Thymus (tissue), 11 donors: Measurements from ENCODE around the gene TBC1D5. TPM values are rescaled to one million over a fixed set of nuclear protein-coding genes. Genes with fewer than 3 reads are reported as not detected.

Experiments used
- DNase-seq, 9 donors: peaks; one replicate each; pipeline ENCODE4 v3.0.0-alpha.2; 2013; ENCODE audit warnings: low spot score in 9 of 9, low read depth in 6 of 9, missing footprints in 1 of 9
- H3K27ac ChIP-seq, 2 donors: one replicate each; pipeline ENCODE4 v1.5.1; 2013; ENCODE audit warnings: control low read depth in 1 of 2, low read depth in 1 of 2, low read length in 1 of 2, mild to moderate bottlenecking in 1 of 2, moderate library complexity in 1 of 2
- H3K27me3 ChIP-seq, 2 donors: one replicate each; pipeline ENCODE4 v1.5.1; 2013; ENCODE audit warnings: low read length in 1 of 2; ENCODE audit not compliant: control insufficient read depth in 2 of 2, insufficient read depth in 1 of 2
- H3K36me3 ChIP-seq, 2 donors: one replicate each; pipeline ENCODE4 v1.5.1; 2013; ENCODE audit warnings: low read length in 1 of 2, mild to moderate bottlenecking in 1 of 2, moderate library complexity in 1 of 2; ENCODE audit not compliant: control insufficient read depth in 2 of 2, insufficient read depth in 2 of 2
- H3K4me1 ChIP-seq, 2 donors: one replicate each; pipeline ENCODE4 v1.5.1; 2013; ENCODE audit warnings: low read length in 2 of 2; ENCODE audit not compliant: control insufficient read depth in 2 of 2, insufficient read depth in 2 of 2
- H3K4me3 ChIP-seq, 2 donors: one replicate each; pipeline ENCODE4 v1.5.1; 2013; ENCODE audit warnings: low read length in 2 of 2, control low read depth in 1 of 2, mild to moderate bottlenecking in 1 of 2
- H3K9me3 ChIP-seq, 2 donors: one replicate each; pipeline ENCODE4 v1.5.1; 2013; ENCODE audit warnings: low read length in 1 of 2, mild to moderate bottlenecking in 1 of 2; ENCODE audit not compliant: control insufficient read depth in 2 of 2, insufficient read depth in 1 of 2
- WGBS: extraction: QIAGEN DNeasy Blood & Tissue Kit; methylation state at CpG from one replicate; pipeline ENCODE4 v1.1.7; 2013; 5-methylcytosine and 5-hydroxymethylcytosine counted together
- polyA plus RNA-seq: library from polyadenylated mRNA; stranded (reverse); fragments of 200-250 nt; gene quantifications from one replicate; pipeline ENCODE4 v1.2.3, GENCODE V29; 2013
- total RNA-seq: library from RNA; stranded (reverse); fragments of 120-200 nt; gene quantifications from one replicate; pipeline ENCODE4 v1.2.4, GENCODE V29; 2013
- donor health status: healthy.

Gene TBC1D5
- total and polyA plus RNA-seq, 2 donors = 8.9 to 37.3 TPM

- Histone ChIP-seq H3K4me3 (no peak overlapping the region), H3K27me3 (no peaks in the 10 kb centered on the region), H3K4me1 (peaks cover 4 to 13% of the 10 kb centered on the region in 2 donors), H3K36me3 (no peaks in the 10 kb centered on the region), H3K9me3 (no peaks in the 10 kb centered on the region), H3K27ac (no peak overlapping the region)
- peak in 8 of 9 donors; percentile 9 to 67 (median 29) for DNase-seq
- WGBS = 58% methylated on average over 7 of the region's 7 CpGs
Measured at GRCh38 chr3:17179381-17180205, 562.8 kb downstream of the TBC1D5 start.

- H3K4me1 ChIP-seq = peaks cover 4 to 9% of the 10 kb centered on the region in 2 donors
- no peaks in the 10 kb centered on the region for H3K27me3 ChIP-seq
- no peak overlapping the region for H3K4me3 ChIP-seq
- WGBS = 93% methylated on average over 1 of the region's 1 CpG
- H3K9me3 ChIP-seq = no peaks in the 10 kb centered on the region
- no peak for DNase-seq
- no peaks in the 10 kb centered on the region for H3K36me3 ChIP-seq
- H3K27ac ChIP-seq = no peak overlapping the region
Measured at GRCh38 chr3:17176757-17177156, 565.7 kb downstream of the TBC1D5 start.

- 99% methylated on average over 2 of the region's 2 CpGs for WGBS
- no peaks in the 10 kb centered on the region for H3K9me3 ChIP-seq
- no peaks in the 10 kb centered on the region for H3K27me3 ChIP-seq
- no peak for DNase-seq
- peaks cover 4 to 6% of the 10 kb centered on the region in 2 donors for H3K4me1 ChIP-seq
- H3K27ac ChIP-seq = no peak overlapping the region
- no peaks in the 10 kb centered on the region for H3K36me3 ChIP-seq
- no peak overlapping the region for H3K4me3 ChIP-seq
Measured at GRCh38 chr3:17175187-17175807, 567.1 kb downstream of the TBC1D5 start.

DNA sequence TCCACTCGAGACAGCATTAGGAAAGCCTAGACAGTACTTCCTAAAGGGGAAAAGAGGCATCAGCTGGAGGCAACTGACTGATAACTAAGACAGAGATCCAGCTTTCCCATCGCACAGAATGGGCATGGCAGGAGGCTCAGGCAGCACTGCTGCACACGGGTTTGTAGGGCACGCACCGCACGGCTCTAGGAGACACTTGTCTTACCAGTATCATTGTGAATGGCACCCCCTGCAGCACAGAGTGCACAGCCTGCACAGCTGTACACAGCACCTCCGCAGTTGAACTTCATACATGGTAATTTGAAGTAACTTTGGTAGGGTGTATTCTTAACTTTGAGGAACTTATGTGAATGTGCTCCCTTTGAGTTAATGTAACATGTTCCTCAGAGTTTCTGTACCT is 576.1 kb downstream of the TBC1D5 start:
- DNase-seq = no peak
- WGBS = 97% methylated on average over 7 of the region's 7 CpGs
- no peaks in the 10 kb centered on the region for H3K4me1 ChIP-seq
- H3K27ac ChIP-seq = no peak overlapping the region
- H3K27me3 ChIP-seq = no peaks in the 10 kb centered on the region
- peaks cover 0 to 2% of the 10 kb centered on the region in 2 donors for H3K9me3 ChIP-seq
- H3K36me3 ChIP-seq = peaks cover 13 to 21% of the 10 kb centered on the region in 2 donors
- H3K4me3 ChIP-seq = no peak overlapping the region

GRCh38 chr3:17162116-17162515 is 580.3 kb downstream of the TBC1D5 start:
- peaks cover 22 to 39% of the 10 kb centered on the region in 2 donors for H3K36me3 ChIP-seq
- no peak overlapping the region for H3K4me3 ChIP-seq
- H3K27me3 ChIP-seq = no peaks in the 10 kb centered on the region
- WGBS = 99% methylated on average over 2 of the region's 2 CpGs
- H3K4me1 ChIP-seq = no peaks in the 10 kb centered on the region
- no peak overlapping the region for H3K27ac ChIP-seq
- H3K9me3 ChIP-seq = no peaks in the 10 kb centered on the region
- no peak for DNase-seq

DNA sequence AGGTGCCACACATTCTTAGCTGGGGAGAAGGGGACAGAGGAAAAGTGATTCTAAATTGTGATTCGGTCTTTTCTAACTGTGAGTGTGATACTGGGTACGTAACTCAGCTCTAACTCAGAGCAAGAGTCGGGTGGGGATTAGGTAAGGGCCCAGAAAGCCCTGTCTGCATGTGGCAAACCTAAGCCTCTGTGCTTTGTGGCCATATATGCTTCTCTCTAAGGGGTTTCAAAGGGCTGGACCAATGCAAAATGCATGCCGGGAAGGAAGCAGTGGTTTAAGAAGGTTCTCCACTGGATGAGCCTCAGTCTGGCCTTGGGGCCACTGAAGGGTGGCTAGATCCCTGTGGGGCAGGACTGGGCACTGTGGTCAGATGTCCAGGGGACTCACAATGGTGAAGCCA is 581.8 kb downstream of the TBC1D5 start:
- Histone ChIP-seq H3K9me3 (no peaks in the 10 kb centered on the region), H3K36me3 (peaks cover 20 to 29% of the 10 kb centered on the region in 2 donors), H3K4me1 (no peaks in the 10 kb centered on the region), H3K27me3 (no peaks in the 10 kb centered on the region), H3K4me3 (no peak overlapping the region), H3K27ac (no peak overlapping the region)
- no peak for DNase-seq
- WGBS = 97% methylated on average over 4 of the region's 4 CpGs

- DNase-seq = no peak
- H3K9me3 ChIP-seq = no peaks in the 10 kb centered on the region
- WGBS = 97% methylated on average over 8 of the region's 8 CpGs
Measured at GRCh38 chr3:17158941-17159682, 583.3 kb downstream of the TBC1D5 start.

GRCh38 chr3:17157713-17158112 is 584.7 kb downstream of the TBC1D5 start:
- 93% methylated on average over 2 of the region's 2 CpGs for WGBS

More at GRCh38 chr3:17158941-17159682, 583.3 kb downstream of the TBC1D5 start:
- H3K4me3 ChIP-seq = no peak overlapping the region
- peaks cover 19 to 30% of the 10 kb centered on the region in 2 donors for H3K36me3 ChIP-seq
- no peak overlapping the region for H3K27ac ChIP-seq
- H3K27me3 ChIP-seq = no peaks in the 10 kb centered on the region
- H3K4me1 ChIP-seq = no peaks in the 10 kb centered on the region

DNA sequence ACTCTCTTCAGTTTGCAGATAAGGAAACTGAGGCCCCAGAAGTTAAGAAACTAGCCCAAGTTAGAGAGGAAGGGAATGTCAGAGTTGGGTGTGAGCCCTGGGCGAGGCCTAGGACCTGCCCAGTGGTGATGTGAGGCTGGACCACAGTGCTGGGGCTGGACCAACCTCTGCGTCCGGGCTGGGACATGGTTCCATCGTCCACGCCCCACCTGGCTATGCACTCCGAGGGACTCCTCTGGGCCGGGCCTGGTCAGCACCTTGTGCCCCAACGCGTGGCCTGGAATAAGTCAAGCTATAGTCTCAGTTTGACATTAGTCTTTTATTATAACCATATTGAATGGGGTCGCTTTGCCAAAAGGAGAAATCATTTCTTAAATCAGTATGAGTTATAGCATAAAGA is 585.6 kb downstream of the TBC1D5 start:
- no peak for DNase-seq
- WGBS = 98% methylated on average over 10 of the region's 10 CpGs
- peaks cover 0 to 19% of the 10 kb centered on the region in 2 donors for H3K9me3 ChIP-seq
- no peak overlapping the region for H3K4me3 ChIP-seq
- H3K36me3 ChIP-seq = peaks cover 20 to 31% of the 10 kb centered on the region in 2 donors
- no peak overlapping the region for H3K27ac ChIP-seq
- H3K4me1 ChIP-seq = peaks cover 0 to 12% of the 10 kb centered on the region in 2 donors
- no peaks in the 10 kb centered on the region for H3K27me3 ChIP-seq

More at GRCh38 chr3:17157713-17158112, 584.7 kb downstream of the TBC1D5 start:
- Histone ChIP-seq H3K27ac (no peak overlapping the region), H3K36me3 (peaks cover 20 to 35% of the 10 kb centered on the region in 2 donors), H3K4me1 (peaks cover 0 to 3% of the 10 kb centered on the region in 2 donors), H3K9me3 (peaks cover 0 to 12% of the 10 kb centered on the region in 2 donors), H3K27me3 (no peaks in the 10 kb centered on the region), H3K4me3 (no peak overlapping the region)
- no peak for DNase-seq
